ENCODE data around the gene LZTR1.

DNA sequence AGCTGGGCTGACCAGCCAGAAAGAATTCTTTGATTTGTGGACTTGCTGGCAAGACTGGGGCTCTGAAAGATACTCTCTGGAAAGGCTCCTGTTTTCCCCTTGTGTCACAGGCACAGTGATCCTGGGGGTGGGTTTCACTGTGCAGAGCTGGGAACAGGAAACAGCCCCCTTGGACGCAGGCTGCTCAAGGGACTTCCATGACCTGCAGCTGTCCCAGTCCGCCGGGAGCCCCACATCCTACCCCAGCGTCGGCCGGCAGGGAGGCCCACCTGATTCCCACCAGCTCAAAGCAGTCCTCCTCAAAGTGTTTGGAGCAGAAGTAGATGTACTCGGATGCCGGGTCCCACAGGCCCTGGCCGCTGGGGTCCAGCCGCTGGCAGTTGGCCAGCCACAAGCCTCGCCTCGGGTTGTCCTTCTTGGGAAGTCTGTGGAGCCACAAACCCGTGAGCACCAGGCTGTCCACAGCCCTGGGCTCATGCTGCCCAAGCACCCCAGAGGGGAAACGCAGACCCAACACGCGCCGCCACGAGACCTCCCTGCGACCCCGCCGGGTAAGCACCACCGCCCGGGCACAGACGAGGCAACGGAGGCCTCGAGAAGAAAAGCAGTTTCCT, 19.0 kb downstream of the LZTR1 start:
- TF ChIP-seq, protein P1, sequence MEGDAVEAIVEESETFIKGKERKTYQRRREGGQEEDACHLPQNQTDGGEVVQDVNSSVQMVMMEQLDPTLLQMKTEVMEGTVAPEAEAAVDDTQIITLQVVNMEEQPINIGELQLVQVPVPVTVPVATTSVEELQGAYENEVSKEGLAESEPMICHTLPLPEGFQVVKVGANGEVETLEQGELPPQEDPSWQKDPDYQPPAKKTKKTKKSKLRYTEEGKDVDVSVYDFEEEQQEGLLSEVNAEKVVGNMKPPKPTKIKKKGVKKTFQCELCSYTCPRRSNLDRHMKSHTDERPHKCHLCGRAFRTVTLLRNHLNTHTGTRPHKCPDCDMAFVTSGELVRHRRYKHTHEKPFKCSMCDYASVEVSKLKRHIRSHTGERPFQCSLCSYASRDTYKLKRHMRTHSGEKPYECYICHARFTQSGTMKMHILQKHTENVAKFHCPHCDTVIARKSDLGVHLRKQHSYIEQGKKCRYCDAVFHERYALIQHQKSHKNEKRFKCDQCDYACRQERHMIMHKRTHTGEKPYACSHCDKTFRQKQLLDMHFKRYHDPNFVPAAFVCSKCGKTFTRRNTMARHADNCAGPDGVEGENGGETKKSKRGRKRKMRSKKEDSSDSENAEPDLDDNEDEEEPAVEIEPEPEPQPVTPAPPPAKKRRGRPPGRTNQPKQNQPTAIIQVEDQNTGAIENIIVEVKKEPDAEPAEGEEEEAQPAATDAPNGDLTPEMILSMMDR (IDR thresholded peaks at IDR 0.05), result no peak
- no peak for TF ChIP-seq POLR2A (IDR thresholded peaks at IDR 0.05)

Data from testis (tissue), 2 donors.